WTC11 (cell line): Measurements from ENCODE around the gene TDRD9. TPM values are rescaled to one million over a fixed set of nuclear protein-coding genes. Genes with fewer than 3 reads are reported as not detected.

Experiments used
- ELF4 ChIP-seq: sonication (generic); formaldehyde crosslinking; IDR thresholded peaks from 2 replicates; pipeline ENCODE4 v1.8.1; 2022; ENCODE audit warnings: low read depth, mild to moderate bottlenecking, moderate library complexity, missing genetic modification reagents
- GABPB1 ChIP-seq: sonication (generic); formaldehyde crosslinking; IDR thresholded peaks from 2 replicates; pipeline ENCODE4 v1.8.1; 2023; ENCODE audit warnings: mild to moderate bottlenecking, missing genetic modification reagents
- GRHL2 ChIP-seq: fragments of 250-450 bp; sonication (Bioruptor Pico); IDR thresholded peaks from 2 replicates; pipeline ENCODE4 v1.8.0; 2022; ENCODE audit warnings: mild to moderate bottlenecking, moderate library complexity; ENCODE audit not compliant: insufficient replicate concordance, severe bottlenecking
- IRF1 ChIP-seq: sonication (generic); formaldehyde crosslinking; IDR thresholded peaks from 2 replicates; pipeline ENCODE4 v1.8.0; 2023; ENCODE audit warnings: missing genetic modification reagents
- JUN ChIP-seq: sonication (generic); formaldehyde crosslinking; IDR thresholded peaks from 2 replicates; pipeline ENCODE4 v1.8.0; 2023; ENCODE audit warnings: mild to moderate bottlenecking, missing genetic modification reagents
- NFYB ChIP-seq: sonication (generic); formaldehyde crosslinking; conservative IDR thresholded peaks from 2 replicates; pipeline ENCODE4 v1.8.0; 2022; ENCODE audit warnings: low read depth, missing genetic modification reagents
- OVOL2 ChIP-seq: fragments of 250-450 bp; sonication (Bioruptor Pico); IDR thresholded peaks from 2 replicates; pipeline ENCODE4 v1.9.0; 2021; ENCODE audit warnings: mild to moderate bottlenecking, borderline replicate concordance
- SP1 ChIP-seq: sonication (generic); formaldehyde crosslinking; conservative IDR thresholded peaks from 2 replicates; pipeline ENCODE4 v1.8.1; 2022; ENCODE audit warnings: missing genetic modification reagents
- TP53 ChIP-seq: sonication (generic); formaldehyde crosslinking; IDR thresholded peaks from 2 replicates; pipeline ENCODE4 v1.8.1; 2023; ENCODE audit warnings: mild to moderate bottlenecking, missing genetic modification reagents
- USF1 ChIP-seq: sonication (generic); formaldehyde crosslinking; IDR thresholded peaks from 2 replicates; pipeline ENCODE4 v1.8.0; 2022; ENCODE audit warnings: mild to moderate bottlenecking, missing genetic modification reagents
- ZNF138 ChIP-seq: sonication (generic); formaldehyde crosslinking; conservative IDR thresholded peaks from 2 replicates; pipeline ENCODE4 v1.8.1; 2022; ENCODE audit warnings: mild to moderate bottlenecking, moderate library complexity, missing genetic modification reagents
- ZNF263 ChIP-seq: sonication (generic); formaldehyde crosslinking; IDR thresholded peaks from 2 replicates; pipeline ENCODE4 v1.8.1; 2022; ENCODE audit warnings: low read depth, mild to moderate bottlenecking, moderate library complexity, missing genetic modification reagents
- ZNF396 ChIP-seq: fragments of 250-450 bp; sonication (Bioruptor Pico); IDR thresholded peaks from 2 replicates; pipeline ENCODE4 v1.8.0; 2021; ENCODE audit warnings: mild to moderate bottlenecking, moderate library complexity, borderline replicate concordance
- ZNF416 ChIP-seq: fragments of 250-450 bp; sonication (Bioruptor Pico); IDR thresholded peaks from 2 replicates; pipeline ENCODE4 v1.9.0; 2021; ENCODE audit warnings: mild to moderate bottlenecking, inconsistent platforms
- total RNA-seq: library from RNA; stranded (reverse); gene quantifications from 3 replicates; pipeline ENCODE4 v1.2.3, GENCODE V29; 2021

TDRD9 gene
- total RNA-seq, 1 experiment from 2014 or later: 0.17 TPM

GRCh38 chr14:104101651-104102281 is 173.5 kb downstream of the TDRD9 start (continued):
- TF ChIP-seq ZNF138 (CRISPR knock-in tag) (no peak), USF1 (CRISPR knock-in tag) (no peak), ELF4 (CRISPR knock-in tag) (no peak), ZNF416 (CRISPR knock-in tag) (no peak), GABPB1 (CRISPR knock-in tag) (no peak), IRF1 (CRISPR knock-in tag) (no peak), ZNF396 (CRISPR knock-in tag) (no peak), TP53 (CRISPR knock-in tag) (no peak), OVOL2 (no peak), ZNF263 (no peak), SP1 (CRISPR knock-in tag) (no peak), NFYB (CRISPR knock-in tag) (no peak), JUN (no peak), GRHL2 (CRISPR knock-in tag) (no peak)

Other genes starting within 250 kb of the TDRD9 start
- gene XRCC3, start 213.0 kb upstream of the TDRD9 start, total RNA-seq: 46.7 to 51.4 TPM (median 50.5 TPM) in 3 replicates
- gene ZFYVE21, start 212.6 kb upstream of the TDRD9 start, total RNA-seq: 59.7 to 69.2 TPM (median 65.1 TPM) in 3 replicates
- gene PPP1R13B, start 80.9 kb upstream of the TDRD9 start, total RNA-seq: 9.3 to 10.3 TPM (median 10.0 TPM) in 3 replicates
- gene RD3L, start 14.1 kb downstream of the TDRD9 start, total RNA-seq: not detected in 3 replicates
- 3.4 to 3.8 TPM (median 3.5 TPM) in 3 replicates for gene ASPG, start 157.2 kb downstream of the TDRD9 start, total RNA-seq
- 36.4 to 53.4 TPM (median 39.5 TPM) in 3 replicates for gene KIF26A, start 210.1 kb downstream of the TDRD9 start, total RNA-seq